Activated CD4-positive, alpha-beta T cell treated with anti-CD3 and anti-CD28 coated beads for 36 hours (primary cell): ENCODE data around the gene GBX1. TPM values are rescaled to one million over a fixed set of nuclear protein-coding genes. Genes with fewer than 3 reads are reported as not detected.

Source experiments
- ATAC-seq: fragments of 200-7000 bp; cut with Tn5 transposase; one replicate; pipeline ENCODE4 v1.10.0; 2021; ENCODE audit warnings: mild to moderate bottlenecking, moderate library complexity
- CTCF ChIA-PET: fragments of 350-600 bp; sonication (Branson Sonifier 250); formaldehyde crosslinking; loops from one replicate; lab custom pipeline; 2021; ENCODE audit warnings: antibody characterized with exemption; lab: Charles Lee
- POLR2A ChIA-PET: fragments of 350-600 bp; sonication (Branson Sonifier 250); formaldehyde crosslinking; loops from one replicate; lab custom pipeline; 2021; ENCODE audit warnings: antibody characterized with exemption, inconsistent platforms; lab: Charles Lee
- DNase-seq: peaks from one replicate; pipeline ENCODE4 v3.0.0-alpha.2; 2020
- H3K27ac Mint-ChIP-seq: one replicate; pipeline ENCODE4 v1.8.0; 2021; ENCODE audit warnings: mixed read lengths
- H3K27me3 Mint-ChIP-seq: one replicate; pipeline ENCODE4 v1.8.0; 2021; ENCODE audit warnings: mixed read lengths
- H3K36me3 Mint-ChIP-seq: one replicate; pipeline ENCODE4 v1.8.0; 2021; ENCODE audit warnings: low read depth, mixed read lengths
- H3K4me1 Mint-ChIP-seq: one replicate; pipeline ENCODE4 v1.8.0; 2021; ENCODE audit warnings: mixed read lengths
- H3K4me3 Mint-ChIP-seq: one replicate; pipeline ENCODE4 v1.8.0; 2021; ENCODE audit warnings: mild to moderate bottlenecking, moderate library complexity, mixed read lengths
- H3K9me3 Mint-ChIP-seq: one replicate; pipeline ENCODE4 v1.8.0; 2021; ENCODE audit warnings: low read depth, mixed read lengths
- intact Hi-C, 2 experiments: fragments of 100-400 bp; cut with DNase I in 1 of 2; cut with micrococcal nuclease in 1 of 2; formaldehyde crosslinking; loops; one replicate each; pipeline versions ENCODE4 v1.14.2 to v1.15.1; 2022 to 2024; cut with DNase I, micrococcal nuclease
- total RNA-seq, 2 experiments: library from RNA; stranded (reverse); gene quantifications; one replicate each; pipeline ENCODE4 v1.2.3, GENCODE V29; 2021

The GBX1 gene
- total RNA-seq, 2 experiments from 2014 or later = 0.16 TPM; not detected in 1

- intact Hi-C loops = no loop called here
- Mint-ChIP-seq H3K4me3 (no peak overlapping the region), H3K9me3 (no peaks in the 10 kb centered on the region), H3K4me1 (peaks cover 21% of the 10 kb centered on the region), H3K36me3 (no peaks in the 10 kb centered on the region), H3K27ac (no peak overlapping the region), H3K27me3 (peaks cover 4% of the 10 kb centered on the region)
- ATAC-seq = no peak
- ChIA-PET POLR2A (no interaction called here), CTCF (interaction anchor here (0.6 to 1.4 kb wide), 4 partner anchors 39 to 863 kb away, joined by 3 to 5 read pairs (median 3); no protein-coding TSS in a partner anchor)
- DNase-seq = no peak
Measured at GRCh38 chr7:151205730-151206129, 38.2 kb upstream of the GBX1 start.

- no peak for ATAC-seq
- Mint-ChIP-seq H3K9me3 (no peaks in the 10 kb centered on the region), H3K4me1 (peaks cover 21% of the 10 kb centered on the region), H3K4me3 (no peak overlapping the region), H3K27ac (no peak overlapping the region), H3K27me3 (peaks cover 4% of the 10 kb centered on the region), H3K36me3 (no peaks in the 10 kb centered on the region)
- intact Hi-C loops = no loop called here
- ChIA-PET POLR2A (interaction anchor here (0.6 kb wide), 1 partner anchor 25 kb away, joined by 3 read pairs; no protein-coding TSS in a partner anchor), CTCF (no interaction called here)
- no peak for DNase-seq
Measured at GRCh38 chr7:151204383-151205032, 37.0 kb upstream of the GBX1 start.

- H3K4me3 Mint-ChIP-seq = no peak overlapping the region
- H3K9me3 Mint-ChIP-seq = no peaks in the 10 kb centered on the region
- H3K27me3 Mint-ChIP-seq = peaks cover 4% of the 10 kb centered on the region
- ATAC-seq (no peak), DNase-seq (no peak)
- intact Hi-C loops = no loop called here
- ChIA-PET POLR2A (no interaction called here), CTCF (interaction anchor here (0.6 to 0.7 kb wide), 2 partner anchors 9 to 70 kb away, joined by 3 read pairs; no protein-coding TSS in a partner anchor)
- H3K27ac Mint-ChIP-seq = no peak overlapping the region
- H3K4me1 Mint-ChIP-seq = peaks cover 14% of the 10 kb centered on the region
- no peaks in the 10 kb centered on the region for H3K36me3 Mint-ChIP-seq
Measured at GRCh38 chr7:151202836-151203235, 35.3 kb upstream of the GBX1 start.

GRCh38 chr7:151201751-151202150 is 34.3 kb upstream of the GBX1 start:
- POLR2A ChIA-PET = no interaction called here
- Mint-ChIP-seq H3K27ac (no peak overlapping the region), H3K27me3 (peaks cover 4% of the 10 kb centered on the region), H3K4me3 (no peak overlapping the region), H3K4me1 (peaks cover 4% of the 10 kb centered on the region), H3K36me3 (no peaks in the 10 kb centered on the region), H3K9me3 (no peaks in the 10 kb centered on the region)
- intact Hi-C loops = no loop called here
- CTCF ChIA-PET = interaction anchor here (0.6 kb wide), 1 partner anchor 81 kb away, joined by 3 read pairs; no protein-coding TSS in a partner anchor
- DNase-seq = no peak
- ATAC-seq = no peak

GRCh38 chr7:151201344-151201743 is 33.9 kb upstream of the GBX1 start:
- CTCF ChIA-PET = interaction anchor here (0.6 kb wide), 1 partner anchor 81 kb away, joined by 3 read pairs; no protein-coding TSS in a partner anchor
- no peaks in the 10 kb centered on the region for H3K36me3 Mint-ChIP-seq
- no peaks in the 10 kb centered on the region for H3K4me1 Mint-ChIP-seq
- H3K4me3 Mint-ChIP-seq = no peak overlapping the region
- ATAC-seq (no peak), DNase-seq (no peak)
- no peaks in the 10 kb centered on the region for H3K9me3 Mint-ChIP-seq
- POLR2A ChIA-PET = no interaction called here
- H3K27ac Mint-ChIP-seq = no peak overlapping the region
- peaks cover 4% of the 10 kb centered on the region for H3K27me3 Mint-ChIP-seq
- intact Hi-C loops = no loop called here

GRCh38 chr7:151198945-151199848 is 31.7 kb upstream of the GBX1 start:
- no peaks in the 10 kb centered on the region for H3K36me3 Mint-ChIP-seq
- intact Hi-C loops = no loop called here
- ChIA-PET CTCF (no interaction called here), POLR2A (interaction anchor here (1.1 kb wide), 1 partner anchor 12 kb away, joined by 4 read pairs; no protein-coding TSS in a partner anchor)
- no peak for DNase-seq
- H3K27ac Mint-ChIP-seq = no peak overlapping the region
- no peak overlapping the region for H3K4me3 Mint-ChIP-seq
- no peak for ATAC-seq
- H3K9me3 Mint-ChIP-seq = no peaks in the 10 kb centered on the region
- peaks cover under 1% of the 10 kb centered on the region for H3K4me1 Mint-ChIP-seq
- peaks cover 7% of the 10 kb centered on the region for H3K27me3 Mint-ChIP-seq

GRCh38 chr7:151197932-151198331 is 30.4 kb upstream of the GBX1 start:
- no peak for DNase-seq
- POLR2A ChIA-PET = no interaction called here
- Mint-ChIP-seq H3K36me3 (no peaks in the 10 kb centered on the region), H3K4me1 (peaks cover 3% of the 10 kb centered on the region), H3K27ac (no peak overlapping the region), H3K4me3 (no peak overlapping the region), H3K27me3 (peaks cover 5% of the 10 kb centered on the region), H3K9me3 (no peaks in the 10 kb centered on the region)
- intact Hi-C loops = no loop called here
- CTCF ChIA-PET = no interaction called here
- no peak for ATAC-seq

- DNase-seq = no peak
- H3K27me3 Mint-ChIP-seq = peaks cover 5% of the 10 kb centered on the region
- peaks cover 3% of the 10 kb centered on the region for H3K4me1 Mint-ChIP-seq
- ChIA-PET POLR2A (interaction anchor here (0.6 kb wide), 1 partner anchor 96 kb away, joined by 4 read pairs; no protein-coding TSS in a partner anchor), CTCF (interaction anchor here (0.5 kb wide), 1 partner anchor 1660 kb away, joined by 4 read pairs; no protein-coding TSS in a partner anchor)
- no peak for ATAC-seq
- H3K27ac Mint-ChIP-seq = no peak overlapping the region
- no peak overlapping the region for H3K4me3 Mint-ChIP-seq
- no peaks in the 10 kb centered on the region for H3K9me3 Mint-ChIP-seq
- intact Hi-C loops = no loop called here
- H3K36me3 Mint-ChIP-seq = no peaks in the 10 kb centered on the region
Measured at GRCh38 chr7:151195616-151196450, 28.3 kb upstream of the GBX1 start.

GRCh38 chr7:151194188-151194587 is 26.7 kb upstream of the GBX1 start:
- Mint-ChIP-seq H3K27ac (no peak overlapping the region), H3K4me1 (peaks cover 3% of the 10 kb centered on the region), H3K27me3 (peaks cover 5% of the 10 kb centered on the region), H3K36me3 (no peaks in the 10 kb centered on the region), H3K9me3 (no peaks in the 10 kb centered on the region), H3K4me3 (no peak overlapping the region)
- intact Hi-C loops = no loop called here
- ATAC-seq (no peak), DNase-seq (no peak)
- ChIA-PET CTCF (interaction anchor here (0.6 kb wide), 1 partner anchor 304 kb away, joined by 5 read pairs; no protein-coding TSS in a partner anchor), POLR2A (interaction anchor here (0.6 kb wide), 1 partner anchor 265 kb away, joined by 3 read pairs; no protein-coding TSS in a partner anchor)

GRCh38 chr7:151193203-151193978 is 25.9 kb upstream of the GBX1 start:
- no peaks in the 10 kb centered on the region for H3K36me3 Mint-ChIP-seq
- H3K27me3 Mint-ChIP-seq = peaks cover 5% of the 10 kb centered on the region
- H3K27ac Mint-ChIP-seq = no peak overlapping the region
- ATAC-seq = no peak
- ChIA-PET POLR2A (interaction anchor here (0.6 kb wide), 1 partner anchor 265 kb away, joined by 3 read pairs; no protein-coding TSS in a partner anchor), CTCF (interaction anchor here (0.6 kb wide), 1 partner anchor 303 kb away, joined by 5 read pairs; no protein-coding TSS in a partner anchor)
- DNase-seq = no peak
- no peaks in the 10 kb centered on the region for H3K9me3 Mint-ChIP-seq
- intact Hi-C loops = no loop called here
- no peak overlapping the region for H3K4me3 Mint-ChIP-seq
- H3K4me1 Mint-ChIP-seq = peaks cover 3% of the 10 kb centered on the region
